HepG2 (cell line): ENCODE data around the gene CTSZ. TPM values are rescaled to one million over a fixed set of nuclear protein-coding genes. Genes with fewer than 3 reads are reported as not detected.

ENCODE experiments used
- CHD4 ChIP-seq: fragments of 200-600 bp; sonication (generic); IDR thresholded peaks from 2 replicates; pipeline ENCODE4 v1.7.0; 2017; ENCODE audit warnings: mild to moderate bottlenecking, low read length, borderline replicate concordance
- FOXK2 ChIP-seq: fragments of 450-650 bp; IDR thresholded peaks from 2 replicates; pipeline ENCODE4 v1.6.1; 2016
- GMEB1 ChIP-seq: sonication (generic); formaldehyde crosslinking; IDR thresholded peaks from 2 replicates; pipeline ENCODE4 v1.5.1; 2020; ENCODE audit warnings: missing genetic modification reagents, mild to moderate bottlenecking, borderline replicate concordance
- MED8 ChIP-seq: sonication (generic); formaldehyde crosslinking; IDR thresholded peaks from 2 replicates; pipeline ENCODE4 v1.8.1; 2023; ENCODE audit warnings: mild to moderate bottlenecking, missing genetic modification reagents; ENCODE audit not compliant: insufficient replicate concordance
- PBX2 ChIP-seq: IDR thresholded peaks from 2 replicates; pipeline ENCODE4 v1.6.1; 2016; ENCODE audit warnings: control low read depth
- PTBP1 ChIP-seq: fragments of 200-400 bp; formaldehyde crosslinking; IDR thresholded peaks from 2 replicates; pipeline ENCODE4 v1.6.1; 2018; ENCODE audit warnings: low read length, low read depth; ENCODE audit not compliant: poor library complexity, severe bottlenecking
- SRSF9 ChIP-seq: fragments of 200-400 bp; formaldehyde crosslinking; IDR thresholded peaks from 2 replicates; pipeline ENCODE4 v1.6.1; 2018; ENCODE audit warnings: borderline replicate concordance, mild to moderate bottlenecking, low read depth, low read length; ENCODE audit not compliant: insufficient read depth, poor library complexity, severe bottlenecking
- TARDBP ChIP-seq: sonication (generic); formaldehyde crosslinking; IDR thresholded peaks from 2 replicates; pipeline ENCODE4 v1.8.0; 2022; ENCODE audit warnings: mild to moderate bottlenecking, missing genetic modification reagents
- TCF7 ChIP-seq: sonication (generic); IDR thresholded peaks from 2 replicates; pipeline ENCODE4 v1.6.1; 2016; ENCODE audit warnings: antibody characterized with exemption, low read depth
- ZFP62 ChIP-seq: sonication (generic); formaldehyde crosslinking; IDR thresholded peaks from 2 replicates; pipeline ENCODE4 v1.4.0; 2020; ENCODE audit warnings: missing genetic modification reagents
- ZFY ChIP-seq: sonication (generic); formaldehyde crosslinking; IDR thresholded peaks from 2 replicates; pipeline ENCODE4 v1.4.0; 2020; ENCODE audit warnings: missing genetic modification reagents
- ZFYVE20 ChIP-seq: sonication (generic); formaldehyde crosslinking; IDR thresholded peaks from 2 replicates; pipeline ENCODE4 v1.8.0; 2023; ENCODE audit warnings: low read depth, mild to moderate bottlenecking, moderate library complexity, missing genetic modification reagents, borderline replicate concordance
- ZNF501 ChIP-seq: sonication (generic); formaldehyde crosslinking; IDR thresholded peaks from 2 replicates; pipeline ENCODE4 v1.5.1; 2020; ENCODE audit warnings: mild to moderate bottlenecking, moderate library complexity, missing genetic modification reagents
- ZNF513 ChIP-seq: sonication (generic); formaldehyde crosslinking; conservative IDR thresholded peaks from 2 replicates; pipeline ENCODE4 v1.5.0; 2020; ENCODE audit warnings: missing genetic modification reagents
- ZNF550 ChIP-seq: sonication (generic); formaldehyde crosslinking; IDR thresholded peaks from 2 replicates; pipeline ENCODE4 v1.4.0; 2020; ENCODE audit warnings: mild to moderate bottlenecking, missing genetic modification reagents, borderline replicate concordance
- ZNF589 ChIP-seq: sonication (generic); formaldehyde crosslinking; conservative IDR thresholded peaks from 2 replicates; pipeline ENCODE4 v1.8.0; 2022; ENCODE audit warnings: mild to moderate bottlenecking, moderate library complexity, missing genetic modification reagents
- ZNF615 ChIP-seq: sonication (generic); formaldehyde crosslinking; IDR thresholded peaks from 2 replicates; pipeline ENCODE4 v1.5.0; 2020; ENCODE audit warnings: mild to moderate bottlenecking, missing genetic modification reagents, borderline replicate concordance
- ZNF639 ChIP-seq: conservative IDR thresholded peaks from 2 replicates; pipeline ENCODE4 v1.6.1; 2018; ENCODE audit warnings: missing genetic modification reagents
- ZNF747 ChIP-seq: sonication (generic); formaldehyde crosslinking; IDR thresholded peaks from 2 replicates; pipeline ENCODE4 v1.8.1; 2023; ENCODE audit warnings: missing genetic modification reagents, mild to moderate bottlenecking, borderline replicate concordance
- ZNF784 ChIP-seq: sonication (generic); formaldehyde crosslinking; IDR thresholded peaks from 2 replicates; pipeline ENCODE4 v1.5.1; 2020; ENCODE audit warnings: missing genetic modification reagents, mild to moderate bottlenecking, borderline replicate concordance
- polyA plus RNA-seq, 8 experiments: library from polyadenylated mRNA; depleted of rRNA in 3 of 8; stranded (reverse) in 7 of 8; unstranded in 1 of 8; fragments of >200 nt; fragmentation: Illumina TruSeq in 4 of 8; extraction: Trizol in 4 of 8; gene quantifications; 2 replicates each; pipeline versions ENCODE4 v1.2.1 to v1.2.3, GENCODE V29; 2011 to 2016; ENCODE audit warnings: low read depth in 4 of 8, missing spikeins in 1 of 8, mixed read lengths in 1 of 8; ENCODE audit not compliant: insufficient read depth in 1 of 8
- total RNA-seq, 5 experiments: library from RNA; depleted of rRNA; stranded (reverse); fragments of >200 nt; fragmentation: Illumina TruSeq; extraction: Trizol; gene quantifications; 2 replicates each; pipeline ENCODE4 v1.2.3, GENCODE V29; 2016; ENCODE audit warnings: low read depth in 1 of 5

CTSZ gene
- total and polyA plus RNA-seq, 2 of the 13 experiments (the other 11 are each of a cell fraction or from before 2014, with no cell fraction given): 0.33 TPM; not detected in 1

- TF ChIP-seq GMEB1 (peak; percentile 22; the same call in 1 of the 2 replicates), ZNF747 (CRISPR knock-in tag) (peak; percentile 68; the same call in 1 of the 2 replicates), ZNF589 (CRISPR knock-in tag) (0 out of 2 replicates have a peak, but pooled peaks have one; percentile 24), ZNF784 (no peak), PTBP1 (no peak), TARDBP (CRISPR knock-in tag) (peak; percentile 88), SRSF9 (no peak), ZNF615 (no peak), ZFY (CRISPR knock-in tag) (peak; percentile 65), PBX2 (CRISPR knock-in tag) (0 out of 2 replicates have a peak, but pooled peaks have one; percentile 48), ZNF639 (CRISPR knock-in tag) (peak; percentile 40; the same call in 1 of the 2 replicates), ZNF550 (CRISPR knock-in tag) (no peak), CHD4 (no peak), ZFYVE20 (CRISPR knock-in tag) (no peak), MED8 (CRISPR knock-in tag) (no peak), ZFP62 (CRISPR knock-in tag) (peak; percentile 11; the same call in 1 of the 2 replicates), ZNF513 (CRISPR knock-in tag) (no peak), TCF7 (peak; percentile 99), FOXK2 (no peak), ZNF501 (peak; percentile 80)
These were observed 9.0 kb upstream of the CTSZ start (continued) for GRCh38 chr20:59015812-59016711.
